Activated CD8-positive, alpha-beta memory T cell treated with anti-CD3 and anti-CD28 coated beads, Interleukin-2, amount 10 ng/mL, durations not matched to agents 7 days and 5 days (primary cell): ENCODE results near the gene PABPN1L. TPM values are rescaled to one million over a fixed set of nuclear protein-coding genes. Genes with fewer than 3 reads are reported as not detected.
"Not testable (repeated sequence)": the region's sequence is repeated elsewhere in the genome, so short reads cannot be mapped to it uniquely, and the experiment has no call there.

ENCODE experiments used
- ATAC-seq: fragments of 150-1000 bp; cut with Tn5 transposase; one replicate; pipeline ENCODE4 v1.10.0; 2021; ENCODE audit warnings: moderate library complexity
- CTCF ChIA-PET: fragments of 350-600 bp; sonication (Branson Sonifier 250); formaldehyde crosslinking; loops from one replicate; lab custom pipeline; 2021; ENCODE audit warnings: antibody characterized with exemption; lab: Charles Lee
- DNase-seq: peaks from one replicate; pipeline ENCODE4 v3.0.0-alpha.2; 2020
- H3K27ac Mint-ChIP-seq: one replicate; pipeline ENCODE4 v1.8.0; 2021; ENCODE audit warnings: mild to moderate bottlenecking, mixed read lengths
- H3K27me3 Mint-ChIP-seq: one replicate; pipeline ENCODE4 v1.8.0; 2021; ENCODE audit warnings: mixed read lengths
- H3K36me3 Mint-ChIP-seq: one replicate; pipeline ENCODE4 v1.8.0; 2021; ENCODE audit warnings: mild to moderate bottlenecking, mixed read lengths
- H3K4me1 Mint-ChIP-seq: one replicate; pipeline ENCODE4 v1.8.0; 2021; ENCODE audit warnings: mixed read lengths
- H3K4me3 Mint-ChIP-seq: one replicate; pipeline ENCODE4 v1.8.0; 2021; ENCODE audit warnings: mild to moderate bottlenecking, moderate library complexity, mixed read lengths
- H3K9me3 Mint-ChIP-seq: one replicate; pipeline ENCODE4 v1.8.0; 2022; ENCODE audit warnings: low read depth, mixed read lengths
- total RNA-seq, 2 experiments: library from RNA; stranded (reverse); gene quantifications; one replicate each; pipeline ENCODE4 v1.2.3, GENCODE V29; 2021

PABPN1L gene
- total RNA-seq, 2 experiments from 2014 or later: not detected

DNA sequence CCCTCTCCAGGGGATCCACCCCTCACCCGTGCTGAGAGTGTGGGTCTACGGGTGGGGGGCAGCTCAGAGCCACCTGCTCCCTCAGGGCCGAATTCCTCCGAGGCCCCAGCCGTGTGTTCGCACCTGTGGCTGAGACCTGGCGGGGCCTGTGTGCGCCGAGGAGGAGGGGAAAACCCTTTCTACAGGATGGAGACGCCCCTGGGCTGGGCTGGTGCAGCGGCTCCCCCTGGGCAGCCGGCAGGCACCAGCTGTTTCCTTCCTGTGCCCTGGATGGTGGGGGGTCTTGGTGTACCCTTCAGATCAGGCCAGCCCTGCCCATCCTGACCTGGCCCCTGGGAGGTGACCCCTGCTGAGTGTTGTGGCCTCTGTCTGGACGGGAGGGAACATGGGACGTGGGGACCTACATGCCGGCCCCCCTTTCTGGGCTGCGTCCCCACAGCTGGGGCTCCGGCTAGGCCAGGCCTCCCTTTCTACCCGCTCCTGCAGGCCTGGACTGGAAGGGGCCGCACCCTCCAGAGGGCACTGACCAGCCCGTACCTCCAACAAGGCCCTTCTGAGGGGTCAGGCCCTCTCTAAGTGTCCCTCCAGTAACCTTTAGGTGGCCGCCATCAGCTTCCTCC, 28.3 kb upstream of the PABPN1L start:
- Mint-ChIP-seq H3K27me3 (no peaks in the 10 kb centered on the region), H3K27ac (no peak overlapping the region), H3K9me3 (no peaks in the 10 kb centered on the region), H3K36me3 (no peaks in the 10 kb centered on the region), H3K4me3 (no peak overlapping the region), H3K4me1 (no peaks in the 10 kb centered on the region)
- ATAC-seq (no peak), DNase-seq (no peak)
- CTCF ChIA-PET: no interaction called here

DNA sequence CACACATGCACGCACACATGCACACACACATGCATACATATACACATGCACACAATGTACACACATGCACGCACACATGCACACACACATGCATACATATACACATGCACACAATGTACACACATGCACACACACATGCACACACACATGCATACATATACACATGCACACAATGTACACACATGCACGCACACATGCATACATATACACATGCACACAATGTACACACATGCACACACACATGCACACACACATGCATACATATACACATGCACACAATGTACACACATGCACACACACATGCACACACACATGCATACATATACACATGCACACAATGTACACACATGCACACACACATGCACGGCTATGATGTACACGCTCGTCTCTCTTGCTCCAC, 27.8 kb upstream of the PABPN1L start:
- H3K36me3 Mint-ChIP-seq, CTCF ChIA-PET, H3K4me1 Mint-ChIP-seq, ATAC-seq, H3K27ac Mint-ChIP-seq, H3K4me3 Mint-ChIP-seq, H3K9me3 Mint-ChIP-seq, DNase-seq, H3K27me3 Mint-ChIP-seq: not testable (repeated sequence)

DNA sequence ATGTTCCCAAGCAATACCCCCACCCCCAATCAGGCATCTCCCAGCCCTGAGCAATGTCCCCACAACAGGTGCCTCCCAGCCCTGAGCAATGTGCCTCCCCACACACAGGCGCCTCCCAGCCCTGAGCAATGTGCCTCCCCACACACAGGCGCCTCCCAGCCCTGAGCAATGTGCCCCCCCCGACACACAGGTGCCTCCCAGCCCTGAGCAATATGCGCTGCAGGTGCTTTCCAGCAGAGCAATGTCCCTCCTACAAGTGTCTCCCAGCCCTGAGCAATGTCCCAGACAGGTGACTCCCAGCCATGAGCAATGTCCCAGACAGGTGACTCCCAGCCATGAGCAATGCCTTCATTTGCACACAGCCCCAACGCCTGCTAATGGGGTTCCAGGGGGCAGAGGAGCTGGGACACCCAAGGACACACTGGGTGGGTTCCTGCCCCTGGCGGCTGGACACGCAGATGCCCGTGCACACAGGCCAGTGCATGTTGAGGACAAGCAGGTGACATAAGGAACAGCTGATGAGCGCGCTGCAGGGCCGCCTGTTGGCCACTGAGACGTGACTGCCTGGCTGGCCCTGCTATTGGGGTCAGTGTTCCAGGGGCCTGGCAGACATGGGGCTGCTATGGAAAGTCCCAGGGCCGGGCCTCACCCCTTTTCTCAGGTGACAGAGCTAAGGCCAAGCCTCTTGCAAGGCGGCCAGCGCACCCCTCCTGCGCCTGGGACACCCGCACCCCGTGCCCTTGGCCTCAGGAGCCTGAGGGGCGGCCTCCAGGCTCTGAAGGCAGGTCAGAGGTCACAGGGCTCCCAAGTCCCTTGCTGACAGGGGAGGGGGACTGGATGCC, 26.9 kb upstream of the PABPN1L start:
- CTCF ChIA-PET: interaction anchor here (0.7 kb wide), 1 partner anchor 132 kb away, joined by 3 read pairs; no protein-coding TSS in a partner anchor
- Mint-ChIP-seq H3K4me3 (no peak overlapping the region), H3K9me3 (no peaks in the 10 kb centered on the region), H3K36me3 (no peaks in the 10 kb centered on the region), H3K27ac (no peak overlapping the region), H3K4me1 (no peaks in the 10 kb centered on the region), H3K27me3 (no peaks in the 10 kb centered on the region)
- ATAC-seq: no peak
- no peak for DNase-seq

DNA sequence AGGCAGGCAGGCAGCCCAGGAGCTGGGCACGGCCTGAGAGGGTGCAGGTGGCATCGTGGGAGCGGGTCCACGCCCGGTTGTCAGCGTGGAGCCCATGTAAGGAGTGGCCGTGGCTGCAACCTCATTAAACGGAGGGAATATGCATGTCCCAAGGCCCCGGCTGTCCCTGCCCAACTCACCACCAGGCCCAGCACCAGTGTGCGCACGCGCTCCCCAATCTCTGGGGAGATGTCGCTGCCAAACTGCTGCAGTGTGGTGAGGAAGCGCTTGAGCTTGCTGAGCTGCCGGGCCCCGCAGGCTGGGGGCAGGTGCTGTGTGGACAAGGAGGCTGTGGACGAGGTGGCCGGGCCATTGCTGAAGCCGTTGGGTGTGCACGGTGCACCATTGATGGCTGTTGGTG, 25.6 kb upstream of the PABPN1L start:
- CTCF ChIA-PET: no interaction called here
- no peaks in the 10 kb centered on the region for H3K27me3 Mint-ChIP-seq
- ATAC-seq (no peak), DNase-seq (no peak)
- no peaks in the 10 kb centered on the region for H3K36me3 Mint-ChIP-seq
- H3K4me1 Mint-ChIP-seq: no peaks in the 10 kb centered on the region
- no peak overlapping the region for H3K27ac Mint-ChIP-seq
- H3K9me3 Mint-ChIP-seq: no peaks in the 10 kb centered on the region
- no peak overlapping the region for H3K4me3 Mint-ChIP-seq

DNA sequence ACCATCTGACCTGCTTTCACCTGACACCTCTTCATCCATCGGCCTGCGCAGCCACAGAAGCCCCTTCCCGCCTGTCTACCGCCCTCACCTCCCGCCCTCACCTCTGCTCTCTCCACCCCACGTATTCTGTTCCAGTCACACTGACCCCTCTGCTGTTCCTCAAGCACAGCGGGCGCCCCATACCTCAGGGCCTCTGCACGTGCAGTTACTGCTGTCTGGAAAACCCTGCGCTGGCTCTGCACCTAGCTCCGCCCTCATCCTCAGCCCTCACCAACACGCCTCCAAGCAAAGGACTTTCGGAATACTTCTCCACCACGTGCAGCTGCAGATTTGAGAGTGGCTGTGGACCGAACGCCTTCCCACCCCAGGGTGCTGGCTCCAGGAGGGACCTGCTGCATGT, 24.6 kb upstream of the PABPN1L start:
- H3K4me1 Mint-ChIP-seq: no peaks in the 10 kb centered on the region
- no peaks in the 10 kb centered on the region for H3K27me3 Mint-ChIP-seq
- CTCF ChIA-PET: no interaction called here
- H3K9me3 Mint-ChIP-seq: no peaks in the 10 kb centered on the region
- DNase-seq (no peak), ATAC-seq (no peak)
- no peaks in the 10 kb centered on the region for H3K36me3 Mint-ChIP-seq
- H3K4me3 Mint-ChIP-seq: no peak overlapping the region
- H3K27ac Mint-ChIP-seq: no peak overlapping the region

DNA sequence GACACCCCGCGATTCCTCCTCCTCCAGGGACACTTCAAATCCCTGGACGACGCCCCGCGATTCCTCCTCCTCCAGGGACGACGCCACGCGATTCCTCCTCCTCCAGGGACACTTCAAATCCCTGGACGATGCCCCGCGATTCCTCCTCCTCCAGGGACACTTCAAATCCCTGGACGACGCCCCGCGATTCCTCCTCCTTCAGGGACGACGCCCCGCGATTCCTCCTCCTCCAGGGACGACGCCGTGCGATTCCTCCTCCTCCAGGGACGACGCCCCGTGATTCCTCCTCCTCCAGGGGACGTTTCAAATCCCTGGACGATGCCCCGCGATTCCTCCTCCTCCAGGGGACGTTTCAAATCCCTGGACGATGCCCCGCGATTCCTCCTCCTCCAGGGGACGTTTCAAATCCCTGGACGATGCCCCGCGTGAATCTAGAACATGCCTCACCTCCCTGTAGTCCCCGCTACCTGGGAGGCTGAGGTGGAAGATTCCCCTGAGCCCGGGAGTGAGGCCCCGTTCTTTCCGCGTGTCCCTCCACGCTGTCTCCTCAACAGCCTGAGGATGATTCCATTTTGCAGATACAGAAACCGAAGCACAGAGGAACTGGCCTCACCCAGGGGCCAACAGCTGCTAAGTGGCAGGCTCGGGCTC, 23.4 kb upstream of the PABPN1L start:
- H3K4me3 Mint-ChIP-seq, DNase-seq, H3K36me3 Mint-ChIP-seq, H3K9me3 Mint-ChIP-seq, H3K27me3 Mint-ChIP-seq, CTCF ChIA-PET, H3K4me1 Mint-ChIP-seq, H3K27ac Mint-ChIP-seq, ATAC-seq: not testable (repeated sequence)

DNA sequence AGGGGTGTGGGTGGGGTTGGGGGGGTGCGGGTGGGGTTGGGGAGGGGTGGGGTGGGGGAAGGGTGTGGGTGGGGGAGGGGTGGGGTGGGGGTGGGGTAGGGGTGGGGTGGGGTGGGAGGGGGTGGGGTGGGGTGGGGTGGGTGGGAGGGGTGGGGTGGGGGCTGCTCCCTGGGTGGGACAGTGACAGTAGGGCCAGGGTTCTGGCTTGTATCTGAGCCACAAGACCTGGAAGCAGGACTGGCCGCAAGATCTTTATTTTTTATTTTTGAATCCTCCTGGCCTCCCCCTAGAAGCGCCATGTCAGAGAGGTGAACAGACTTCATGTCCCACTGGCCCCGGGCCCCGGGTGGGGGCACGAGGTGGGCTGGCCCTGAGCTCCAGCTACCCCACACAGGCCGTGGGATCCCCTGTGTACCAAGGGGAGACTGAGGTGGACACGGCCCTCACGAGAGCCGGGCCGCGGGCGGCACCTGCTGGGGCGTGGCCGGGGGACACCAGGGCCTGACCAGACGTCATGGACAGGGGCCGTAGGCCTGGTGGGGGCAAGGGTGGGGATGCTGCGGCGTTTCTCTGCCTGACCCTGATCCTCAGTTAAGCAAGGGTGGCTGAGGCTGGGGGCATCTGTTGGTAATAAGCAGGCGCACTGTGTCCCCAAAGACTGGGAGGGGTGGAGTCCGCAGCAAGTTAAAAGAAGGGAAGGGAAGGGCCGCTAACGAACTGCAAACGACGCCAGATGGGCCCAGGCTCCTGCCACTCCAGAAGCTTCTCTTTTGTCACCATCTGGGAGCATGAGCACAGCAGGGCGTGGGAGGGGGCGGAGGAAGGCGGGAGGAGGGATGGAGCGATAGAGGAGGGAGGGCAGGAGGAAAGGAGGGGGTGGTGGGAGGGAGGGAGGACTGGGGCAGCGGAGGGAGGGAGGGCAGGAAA, 22.3 kb upstream of the PABPN1L start:
- no peak overlapping the region for H3K4me3 Mint-ChIP-seq
- no peaks in the 10 kb centered on the region for H3K36me3 Mint-ChIP-seq
- ATAC-seq: peak; percentile 22
- H3K27me3 Mint-ChIP-seq: no peaks in the 10 kb centered on the region
- H3K9me3 Mint-ChIP-seq: no peaks in the 10 kb centered on the region
- H3K27ac Mint-ChIP-seq: no peak overlapping the region
- CTCF ChIA-PET: no interaction called here
- H3K4me1 Mint-ChIP-seq: no peaks in the 10 kb centered on the region
- no peak for DNase-seq

DNA sequence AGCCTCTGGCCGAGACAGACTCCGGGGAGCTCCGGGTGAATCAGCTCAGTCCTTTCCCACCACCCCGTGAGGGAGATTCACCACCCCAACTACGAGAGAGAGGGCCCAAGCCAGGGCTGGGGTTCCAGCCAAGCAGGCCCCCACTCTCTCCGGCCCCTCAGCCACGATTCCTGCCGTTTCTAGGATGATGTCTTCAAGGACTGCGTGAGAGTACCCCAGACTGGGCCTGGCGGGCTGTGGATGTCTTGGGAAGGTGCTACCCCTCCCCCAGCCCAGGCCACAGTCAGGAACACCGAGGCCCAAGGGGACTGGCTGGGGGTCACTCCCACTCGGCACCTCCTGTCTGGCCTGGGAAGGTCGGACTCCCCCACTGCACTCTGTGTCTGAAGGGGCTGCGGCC, 21.6 kb upstream of the PABPN1L start:
- CTCF ChIA-PET: no interaction called here
- Mint-ChIP-seq H3K27ac (no peak overlapping the region), H3K4me1 (no peaks in the 10 kb centered on the region), H3K36me3 (no peaks in the 10 kb centered on the region), H3K27me3 (no peaks in the 10 kb centered on the region), H3K4me3 (no peak overlapping the region), H3K9me3 (no peaks in the 10 kb centered on the region)
- ATAC-seq (no peak), DNase-seq (no peak)

DNA sequence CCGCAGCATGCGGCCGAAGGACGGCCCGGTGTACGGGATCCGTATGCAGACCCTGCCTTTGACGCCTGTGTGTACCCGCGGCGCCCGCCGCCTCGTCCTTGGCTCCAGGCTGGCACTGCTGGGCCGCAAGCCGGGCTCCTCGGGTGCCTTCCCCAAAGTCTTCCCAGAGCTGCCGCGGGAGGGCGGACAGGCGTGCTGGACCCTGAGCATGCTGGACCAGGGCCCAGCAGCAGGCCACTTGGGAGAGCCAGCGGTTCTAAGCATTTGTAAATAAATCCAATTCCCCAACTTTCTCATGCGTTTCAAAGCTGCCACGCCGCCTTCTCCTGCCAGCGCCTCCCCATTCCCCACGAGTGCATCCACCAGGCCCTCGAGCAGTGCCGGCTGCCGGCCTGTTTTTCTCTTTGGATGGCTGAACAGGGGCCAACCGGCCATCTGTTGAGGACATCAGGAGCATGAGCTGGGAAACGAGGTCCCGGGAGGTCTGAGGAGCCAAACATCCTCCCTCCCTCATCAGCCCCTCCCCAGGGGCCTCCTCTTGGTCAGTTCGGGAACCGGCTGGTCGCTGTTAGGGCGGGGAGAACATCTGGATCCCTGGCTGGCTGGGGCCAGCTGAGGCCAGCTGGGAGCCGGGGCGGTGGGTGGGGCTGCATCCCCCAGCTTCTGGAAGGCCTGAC, 20.5 kb upstream of the PABPN1L start:
- no peak overlapping the region for H3K4me3 Mint-ChIP-seq
- no peaks in the 10 kb centered on the region for H3K36me3 Mint-ChIP-seq
- DNase-seq: no peak
- H3K27me3 Mint-ChIP-seq: no peaks in the 10 kb centered on the region
- H3K9me3 Mint-ChIP-seq: no peaks in the 10 kb centered on the region
- H3K4me1 Mint-ChIP-seq: no peaks in the 10 kb centered on the region
- no peak for ATAC-seq
- no peak overlapping the region for H3K27ac Mint-ChIP-seq
- CTCF ChIA-PET: interaction anchor here (0.6 kb wide), 1 partner anchor 75 kb away, joined by 3 read pairs; the partner anchor contains the start of gene APRT

DNA sequence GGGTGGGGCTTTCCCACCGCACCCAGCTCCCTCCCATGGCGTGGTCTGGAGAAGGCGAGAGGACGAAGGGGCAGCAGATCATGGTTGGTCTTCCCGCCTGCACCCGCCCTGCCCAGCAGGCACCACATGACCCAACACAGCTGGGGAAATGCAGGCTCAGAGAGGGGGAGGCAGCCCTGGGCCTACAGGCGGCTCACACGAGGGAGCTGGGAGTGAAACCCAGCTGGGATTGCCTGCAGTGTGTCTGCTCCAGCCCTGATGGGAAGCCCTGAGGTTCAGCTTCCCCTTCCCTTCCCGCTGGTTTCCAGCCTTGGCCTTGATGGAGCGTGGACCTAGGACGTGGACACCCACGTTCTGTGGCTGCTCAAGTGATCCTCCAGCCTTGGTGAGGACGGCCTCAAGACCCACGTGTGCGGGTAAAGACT, 20.0 kb upstream of the PABPN1L start:
- H3K9me3 Mint-ChIP-seq: no peaks in the 10 kb centered on the region
- H3K4me3 Mint-ChIP-seq: no peak overlapping the region
- DNase-seq: no peak
- CTCF ChIA-PET: interaction anchor here (0.6 kb wide), 1 partner anchor 75 kb away, joined by 3 read pairs; the partner anchor contains the start of gene APRT
- H3K27ac Mint-ChIP-seq: no peak overlapping the region
- no peaks in the 10 kb centered on the region for H3K4me1 Mint-ChIP-seq
- ATAC-seq: no peak
- no peaks in the 10 kb centered on the region for H3K27me3 Mint-ChIP-seq
- no peaks in the 10 kb centered on the region for H3K36me3 Mint-ChIP-seq

DNA sequence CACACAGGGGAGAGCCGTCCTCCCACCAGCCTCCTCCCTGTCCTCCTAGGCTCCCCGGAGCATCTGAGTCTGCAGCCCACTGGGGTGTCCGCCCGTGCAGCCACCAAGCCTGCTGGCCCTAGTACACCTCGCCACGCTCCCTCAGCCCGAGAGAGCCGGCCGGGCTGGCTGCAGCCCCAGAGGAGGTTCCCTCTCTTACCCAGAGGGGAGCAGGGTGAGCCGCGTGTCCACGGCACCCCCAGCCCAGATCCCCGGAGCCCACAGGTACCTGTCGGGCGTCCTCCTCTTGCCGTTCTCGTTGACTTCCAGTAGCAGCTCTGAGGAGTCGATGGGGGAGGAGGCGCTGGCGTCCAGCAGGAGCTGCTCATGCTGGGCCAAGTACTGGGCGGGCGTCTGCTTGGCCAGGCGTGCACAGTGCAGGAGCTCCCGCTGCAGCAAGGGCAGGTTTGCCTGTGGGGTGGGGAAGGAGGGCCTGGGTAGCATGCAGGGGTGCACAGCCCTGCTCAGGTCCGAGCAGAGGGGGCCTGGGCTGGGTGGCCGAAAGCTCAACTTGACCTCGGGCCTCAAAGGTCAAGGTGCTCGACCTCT, 19.3 kb upstream of the PABPN1L start:
- no peaks in the 10 kb centered on the region for H3K4me1 Mint-ChIP-seq
- no peaks in the 10 kb centered on the region for H3K36me3 Mint-ChIP-seq
- CTCF ChIA-PET: no interaction called here
- H3K27me3 Mint-ChIP-seq: no peaks in the 10 kb centered on the region
- H3K4me3 Mint-ChIP-seq: no peak overlapping the region
- no peak for DNase-seq
- no peaks in the 10 kb centered on the region for H3K9me3 Mint-ChIP-seq
- no peak overlapping the region for H3K27ac Mint-ChIP-seq
- ATAC-seq: no peak

DNA sequence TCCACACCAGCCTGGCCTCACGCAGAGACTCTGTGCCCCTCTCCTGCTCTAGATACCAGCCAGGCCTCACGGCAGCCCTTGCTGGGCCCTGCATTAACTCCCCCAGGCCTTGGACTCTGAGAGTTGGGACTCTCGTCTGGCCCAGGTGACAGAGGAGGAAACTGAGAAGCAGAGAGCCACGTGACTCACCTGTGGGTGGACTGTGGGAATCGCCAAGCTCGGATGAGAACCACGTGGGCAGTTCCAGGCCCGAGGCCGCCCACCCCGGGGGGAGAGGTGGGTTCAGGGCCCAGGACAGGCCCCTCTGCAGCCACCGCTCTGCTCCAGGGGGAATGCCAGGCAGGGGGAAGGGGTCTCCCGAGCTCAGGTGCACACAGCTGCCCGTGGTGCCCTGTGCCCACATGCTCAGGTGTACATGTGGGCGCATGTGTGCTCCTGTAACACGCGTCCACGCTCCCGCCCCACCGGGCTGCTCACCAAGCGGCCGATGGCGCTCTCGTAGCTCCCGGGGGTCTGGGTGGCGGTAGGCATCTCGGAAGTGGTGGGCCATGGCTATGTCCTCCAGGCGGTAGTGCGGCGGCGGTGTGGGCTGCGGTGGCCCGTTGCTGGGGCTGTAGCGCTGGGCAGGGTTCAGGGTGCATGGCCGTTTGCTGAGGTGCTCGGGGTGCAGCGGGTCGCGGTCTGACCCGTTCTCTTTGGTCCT, 18.3 kb upstream of the PABPN1L start:
- DNase-seq (no peak), ATAC-seq (no peak)
- no peaks in the 10 kb centered on the region for H3K36me3 Mint-ChIP-seq
- no peaks in the 10 kb centered on the region for H3K27me3 Mint-ChIP-seq
- no peaks in the 10 kb centered on the region for H3K9me3 Mint-ChIP-seq
- no peak overlapping the region for H3K4me3 Mint-ChIP-seq
- no peaks in the 10 kb centered on the region for H3K4me1 Mint-ChIP-seq
- CTCF ChIA-PET: no interaction called here
- no peak overlapping the region for H3K27ac Mint-ChIP-seq
